Bronchial epithelial cell (primary cell): Measurements from ENCODE around the gene TP73. TPM values are rescaled to one million over a fixed set of nuclear protein-coding genes. Genes with fewer than 3 reads are reported as not detected.

Experiments
- DNase-seq: peaks from one replicate; pipeline ENCODE4 v3.0.0-alpha.2; 2010; ENCODE audit warnings: low read depth
- FAIRE-seq: peaks from 2 replicates; lab custom pipeline; 2011; peaks lifted over from hg19 to GRCh38; lab: Jason Lieb, UNC
- H3K27me3 ChIP-seq: 2 replicates; pipeline ENCODE4 v1.5.1; 2011; ENCODE audit warnings: low read length; ENCODE audit not compliant: control insufficient read depth, insufficient read depth
- H3K36me3 ChIP-seq: 2 replicates; pipeline ENCODE4 v1.5.1; 2011; ENCODE audit warnings: low read length; ENCODE audit not compliant: control insufficient read depth, insufficient read depth
- H3K4me3 ChIP-seq: 2 replicates; pipeline ENCODE4 v1.5.1; 2011; ENCODE audit warnings: mild to moderate bottlenecking, low read depth, low read length, control low read depth
- total RNA-seq: library from RNA; depleted of rRNA; stranded (reverse); fragments of >200 nt; gene quantifications from 2 replicates; pipeline ENCODE4 v1.2.1, GENCODE V29; 2014
- TF ChIP-seq, protein P1 (sequence below): IDR thresholded peaks from 2 replicates; pipeline ENCODE4 v1.5.1; 2011; ENCODE audit warnings: mild to moderate bottlenecking, moderate library complexity, low read length, control low read depth, inconsistent platforms; ENCODE audit not compliant: insufficient read depth, severe bottlenecking

The TP73 gene
- total RNA-seq, 1 donor from 2014 or later = under 0.01 TPM

DNA sequence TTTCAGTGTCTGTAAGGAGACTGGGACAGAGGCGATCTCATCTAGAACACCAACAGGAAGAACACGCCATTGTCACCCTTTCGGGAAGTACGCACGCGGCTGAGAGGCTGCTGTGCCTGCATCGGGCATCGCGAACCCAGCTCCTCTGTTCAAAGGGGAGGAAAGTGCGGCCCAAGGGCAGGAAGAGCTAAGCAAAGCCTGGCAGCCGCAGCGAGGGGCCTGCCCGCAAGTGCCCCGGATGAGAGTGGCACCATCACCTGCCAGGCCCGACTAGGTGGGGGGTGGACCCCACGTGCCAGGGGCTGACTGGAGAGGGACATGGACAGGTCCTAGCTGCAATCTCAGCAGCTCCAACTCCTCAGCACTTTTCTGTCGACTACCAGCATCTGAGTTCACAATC, 20.0 kb upstream of the TP73 start:
- TF ChIP-seq, protein P1, sequence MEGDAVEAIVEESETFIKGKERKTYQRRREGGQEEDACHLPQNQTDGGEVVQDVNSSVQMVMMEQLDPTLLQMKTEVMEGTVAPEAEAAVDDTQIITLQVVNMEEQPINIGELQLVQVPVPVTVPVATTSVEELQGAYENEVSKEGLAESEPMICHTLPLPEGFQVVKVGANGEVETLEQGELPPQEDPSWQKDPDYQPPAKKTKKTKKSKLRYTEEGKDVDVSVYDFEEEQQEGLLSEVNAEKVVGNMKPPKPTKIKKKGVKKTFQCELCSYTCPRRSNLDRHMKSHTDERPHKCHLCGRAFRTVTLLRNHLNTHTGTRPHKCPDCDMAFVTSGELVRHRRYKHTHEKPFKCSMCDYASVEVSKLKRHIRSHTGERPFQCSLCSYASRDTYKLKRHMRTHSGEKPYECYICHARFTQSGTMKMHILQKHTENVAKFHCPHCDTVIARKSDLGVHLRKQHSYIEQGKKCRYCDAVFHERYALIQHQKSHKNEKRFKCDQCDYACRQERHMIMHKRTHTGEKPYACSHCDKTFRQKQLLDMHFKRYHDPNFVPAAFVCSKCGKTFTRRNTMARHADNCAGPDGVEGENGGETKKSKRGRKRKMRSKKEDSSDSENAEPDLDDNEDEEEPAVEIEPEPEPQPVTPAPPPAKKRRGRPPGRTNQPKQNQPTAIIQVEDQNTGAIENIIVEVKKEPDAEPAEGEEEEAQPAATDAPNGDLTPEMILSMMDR = no peak
- Histone ChIP-seq H3K36me3 (peaks cover 21% of the 10 kb centered on the region), H3K4me3 (no peak overlapping the region), H3K27me3 (no peaks in the 10 kb centered on the region)
- no peak for DNase-seq
- FAIRE-seq = no peak

DNA sequence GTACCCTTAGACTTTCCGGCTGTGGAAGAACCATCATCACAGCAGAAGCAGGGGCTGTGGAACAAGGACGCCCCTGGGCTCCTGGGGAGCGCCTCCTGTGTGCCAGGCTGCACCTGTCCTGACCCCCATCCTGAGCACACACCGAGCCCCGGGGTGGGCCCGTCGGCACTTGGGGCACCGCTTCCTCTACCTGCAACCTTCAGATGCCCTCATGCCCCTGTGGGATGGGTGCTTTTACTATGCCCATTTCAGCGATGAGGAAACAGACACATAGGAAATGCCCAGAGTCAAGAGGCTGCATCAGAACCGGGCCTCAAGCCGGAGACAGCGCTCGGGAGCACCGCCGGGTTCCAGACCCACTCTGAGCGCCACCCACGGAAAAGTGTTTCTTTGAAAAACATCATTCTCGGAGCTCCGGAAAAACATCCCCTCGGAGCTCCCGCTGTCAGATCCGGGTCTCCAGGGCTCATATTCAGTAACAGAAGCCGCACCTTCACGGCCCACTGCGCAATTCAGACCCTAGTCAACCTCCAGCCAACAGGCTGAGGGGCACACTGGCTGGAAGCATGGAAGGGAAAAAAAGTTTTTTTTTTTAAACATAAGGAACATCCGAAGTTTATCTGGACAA, 19.5 kb upstream of the TP73 start:
- TF ChIP-seq, protein P1 = no peak
- FAIRE-seq (no peak), DNase-seq (no peak)
- Histone ChIP-seq H3K27me3 (no peaks in the 10 kb centered on the region), H3K4me3 (no peak overlapping the region), H3K36me3 (peaks cover 19% of the 10 kb centered on the region)

DNA sequence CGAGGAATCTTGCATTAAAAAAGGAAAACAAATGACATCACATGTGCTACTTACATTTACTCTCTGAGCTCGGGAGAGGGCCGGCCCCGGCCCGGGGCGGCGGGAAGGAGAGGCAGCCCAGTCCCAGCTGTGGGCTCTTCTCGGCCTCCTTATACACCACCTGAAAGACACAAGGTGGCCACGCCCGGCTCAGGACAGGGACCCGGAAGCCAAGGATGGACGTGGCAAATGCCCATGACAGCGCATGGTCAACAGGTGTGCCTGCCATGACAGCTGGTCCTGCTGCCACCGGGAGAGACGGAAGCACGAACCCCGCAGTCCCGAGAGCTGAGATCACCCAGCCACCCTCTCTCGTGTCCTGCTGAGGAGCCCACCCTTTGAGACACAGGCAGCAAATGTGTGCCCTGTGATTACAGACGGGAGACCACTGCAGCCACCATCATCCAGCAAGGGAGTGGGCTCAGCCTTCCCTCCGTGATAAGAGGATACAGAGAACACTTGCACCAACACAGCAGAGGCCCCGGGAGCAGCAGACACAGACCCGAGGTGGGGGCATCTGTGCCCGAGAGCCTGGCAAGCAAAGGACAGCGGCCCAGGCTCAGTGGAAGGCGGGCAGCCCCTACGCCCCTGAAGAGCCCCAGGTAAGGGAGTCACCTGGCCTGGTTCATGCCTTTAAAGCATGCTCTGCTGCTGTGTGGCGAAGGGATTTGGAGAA, 18.8 kb upstream of the TP73 start:
- DNase-seq (no peak), FAIRE-seq (no peak)
- TF ChIP-seq, protein P1 = no peak
- H3K36me3 ChIP-seq = peaks cover 18% of the 10 kb centered on the region
- no peak overlapping the region for H3K4me3 ChIP-seq
- H3K27me3 ChIP-seq = no peaks in the 10 kb centered on the region

DNA sequence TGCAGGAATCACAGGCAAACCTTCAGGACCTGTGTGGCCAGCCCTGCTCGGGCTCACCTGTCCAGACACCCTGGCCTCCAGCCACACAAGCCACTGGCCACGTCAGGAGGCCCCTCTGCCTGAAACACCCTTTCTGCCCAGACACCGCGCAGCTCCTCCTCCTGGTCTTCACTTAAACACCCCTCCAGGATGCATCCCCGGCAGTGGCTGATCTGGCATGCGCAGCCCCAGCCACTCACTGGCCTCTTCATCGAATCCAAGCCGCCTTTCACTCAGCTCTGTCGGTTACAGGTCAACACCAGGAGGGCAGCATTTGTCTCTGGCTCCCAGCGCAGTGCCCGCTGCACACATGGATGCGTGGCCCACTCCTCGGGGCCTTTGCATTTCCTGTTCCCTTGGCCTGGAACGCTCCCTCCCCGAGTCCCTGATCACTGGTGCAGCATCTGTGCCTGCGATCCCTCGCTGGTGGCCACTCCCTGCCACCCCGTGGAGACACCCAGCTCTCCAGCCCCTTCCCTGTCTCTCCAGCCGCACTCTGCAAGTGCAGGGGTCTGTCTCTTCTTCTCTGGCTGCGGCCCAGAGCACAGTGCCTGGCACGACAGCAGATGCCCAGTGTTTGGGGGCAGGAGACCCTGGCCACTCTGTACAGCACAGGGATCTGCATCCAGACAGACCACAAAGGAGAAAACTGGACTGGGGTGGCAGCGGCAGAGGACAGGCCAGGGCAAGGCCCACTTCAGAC, 18.1 kb upstream of the TP73 start:
- TF ChIP-seq, protein P1 = no peak
- H3K27me3 ChIP-seq = no peaks in the 10 kb centered on the region
- DNase-seq = no peak
- no peak for FAIRE-seq
- peaks cover 19% of the 10 kb centered on the region for H3K36me3 ChIP-seq
- H3K4me3 ChIP-seq = no peak overlapping the region

DNA sequence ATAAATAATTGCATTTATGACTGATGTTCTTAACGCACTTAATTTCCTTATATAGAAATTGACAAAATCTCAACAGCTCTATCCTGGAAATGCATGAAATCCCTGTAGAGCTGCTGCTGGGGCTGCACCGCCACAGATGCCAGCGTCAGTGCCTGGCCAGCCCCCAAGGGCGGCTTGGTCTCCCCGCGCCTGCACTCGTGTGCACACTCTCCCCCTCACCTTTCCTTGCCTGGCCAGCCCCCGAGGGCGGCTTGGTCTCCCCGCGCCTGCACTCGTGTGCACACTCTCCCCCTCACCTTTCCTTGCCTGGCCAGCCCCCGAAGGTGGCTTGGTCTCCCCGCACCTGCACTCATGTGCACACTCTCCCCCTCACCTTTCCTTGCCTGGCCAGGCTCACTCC, 16.2 kb upstream of the TP73 start:
- H3K36me3 ChIP-seq = peaks cover 19% of the 10 kb centered on the region
- no peak for DNase-seq
- FAIRE-seq = no peak
- no peaks in the 10 kb centered on the region for H3K27me3 ChIP-seq
- no peak overlapping the region for H3K4me3 ChIP-seq
- TF ChIP-seq, protein P1 = no peak
